Measurements from ENCODE around the gene CTSE.

CTSE gene

GRCh38 chr1:206050655-206051235 is 27.1 kb upstream of the CTSE start:
- H3K27ac ChIP-seq: no peak overlapping the region
- no peak for TF ChIP-seq CTCF (conservative IDR thresholded peaks at IDR 0.05)

- no peak for TF ChIP-seq CTCF (conservative IDR thresholded peaks at IDR 0.05)
- no peak overlapping the region for H3K27ac ChIP-seq
Measured at GRCh38 chr1:206049919-206050600, 26.4 kb upstream of the CTSE start.

- no peak overlapping the region for H3K27ac ChIP-seq
- TF ChIP-seq CTCF (conservative IDR thresholded peaks at IDR 0.05): no peak
Measured at GRCh38 chr1:206049293-206049692, 25.6 kb upstream of the CTSE start.

- no peak for TF ChIP-seq CTCF (conservative IDR thresholded peaks at IDR 0.05)
- no peak overlapping the region for H3K27ac ChIP-seq
Measured at GRCh38 chr1:206048582-206048981, 24.9 kb upstream of the CTSE start.

- H3K27ac ChIP-seq: no peak overlapping the region
- TF ChIP-seq CTCF (conservative IDR thresholded peaks at IDR 0.05): no peak
Measured at GRCh38 chr1:206047271-206047670, 23.6 kb upstream of the CTSE start.

GRCh38 chr1:206041640-206042039 is 17.9 kb upstream of the CTSE start:
- no peak for TF ChIP-seq CTCF (conservative IDR thresholded peaks at IDR 0.05)
- no peak overlapping the region for H3K27ac ChIP-seq

- no peak overlapping the region for H3K27ac ChIP-seq
- no peak for TF ChIP-seq CTCF (conservative IDR thresholded peaks at IDR 0.05)
Measured at GRCh38 chr1:206040328-206040727, 16.6 kb upstream of the CTSE start.

Data from VCaP (cell line).